ENCODE data around the gene BMX.

GRCh38 chrX:15523088-15523487, 22.5 kb downstream of the BMX start:
- TF ChIP-seq ARNTL (CRISPR knock-in tag; IDR thresholded peaks at IDR 0.05; ENCODE audit: borderline replicate concordance, low read depth) (no peak), ZNF8 (CRISPR knock-in tag; IDR thresholded peaks at IDR 0.05) (no peak), ZFP30 (CRISPR knock-in tag; IDR thresholded peaks at IDR 0.05) (no peak), OSR1 (CRISPR knock-in tag; IDR thresholded peaks at IDR 0.05) (no peak), ZNF565 (CRISPR knock-in tag; conservative IDR thresholded peaks at IDR 0.05; ENCODE audit: low read depth) (no peak)

All from SK-N-SH treated with all-trans-retinoic acid at 6 μM for 48 hours (cell line).